HG02610 (cell line): ENCODE measurements around the gene CCDC197.

ENCODE experiments used
- ATAC-seq: cut with Tn5 transposase; IDR thresholded peaks from one replicate; pipeline ENCODE4 v1.9.1; 2021; ENCODE audit warnings: mild to moderate bottlenecking, moderate library complexity; ENCODE audit not compliant: unreplicated experiment

CCDC197 gene

GRCh38 chr14:94040796-94041195, 43.7 kb downstream of the CCDC197 start:
- no peak for ATAC-seq

GRCh38 chr14:94041551-94042346, 44.6 kb downstream of the CCDC197 start:
- ATAC-seq = no peak

- ATAC-seq = no peak
Measured at GRCh38 chr14:94042433-94043091, 45.5 kb downstream of the CCDC197 start.

- no peak for ATAC-seq
Measured at GRCh38 chr14:94043111-94043755, 46.1 kb downstream of the CCDC197 start.

GRCh38 chr14:94043756-94044475, 46.8 kb downstream of the CCDC197 start:
- ATAC-seq = no peak

- no peak for ATAC-seq
Measured at GRCh38 chr14:94044476-94045091, 47.5 kb downstream of the CCDC197 start.

GRCh38 chr14:94045101-94045500, 48.0 kb downstream of the CCDC197 start:
- no peak for ATAC-seq

- ATAC-seq = no peak
Measured at GRCh38 chr14:94045563-94046345, 48.7 kb downstream of the CCDC197 start.

GRCh38 chr14:94046696-94047250, 49.7 kb downstream of the CCDC197 start:
- ATAC-seq = no peak

- no peak for ATAC-seq
Measured at GRCh38 chr14:94047581-94047980, 50.5 kb downstream of the CCDC197 start.

GRCh38 chr14:94048691-94049624, 51.9 kb downstream of the CCDC197 start:
- no peak for ATAC-seq

GRCh38 chr14:94049625-94050023, 52.5 kb downstream of the CCDC197 start:
- ATAC-seq = no peak

GRCh38 chr14:94050231-94050880, 53.3 kb downstream of the CCDC197 start:
- no peak for ATAC-seq

- ATAC-seq = no peak
Measured at GRCh38 chr14:94051115-94051514, 54.0 kb downstream of the CCDC197 start.

GRCh38 chr14:94051779-94052178, 54.7 kb downstream of the CCDC197 start:
- ATAC-seq = no peak

- no peak for ATAC-seq
Measured at GRCh38 chr14:94052199-94052598, 55.1 kb downstream of the CCDC197 start.

- no peak for ATAC-seq
Measured at GRCh38 chr14:94052662-94053061, 55.6 kb downstream of the CCDC197 start.

GRCh38 chr14:94054401-94054800, 57.3 kb downstream of the CCDC197 start:
- ATAC-seq = no peak
